T-cell (primary cell): Measurements from ENCODE around the gene TCERG1L. TPM values are rescaled to one million over a fixed set of nuclear protein-coding genes. Genes with fewer than 3 reads are reported as not detected.

Experiments used
- ATAC-seq, 4 experiments: fragments of 200-7000 bp in 3 of 4; fragments of 150-1000 bp in 1 of 4; cut with Tn5 transposase; replicated peaks in 1 of 4; 1 replicate in 3 of 4; 2 replicates in 1 of 4; pipeline ENCODE4 v1.10.0; 2021; ENCODE audit warnings: moderate library complexity in 3 of 4, mild to moderate bottlenecking in 2 of 4, moderate number of reproducible peaks in 1 of 4
- CTCF ChIA-PET, 2 donors: fragments of 300-600 bp; sonication (Branson Sonifier 250); formaldehyde crosslinking; loops; one replicate each; lab custom pipeline; 2022; ENCODE audit warnings: antibody characterized with exemption in 2 of 2; lab: Charles Lee
- POLR2A ChIA-PET, 2 donors: fragments of 300-600 bp; sonication (Branson Sonifier 250); formaldehyde crosslinking; loops; one replicate each; lab custom pipeline; 2022; ENCODE audit warnings: antibody characterized with exemption in 2 of 2; lab: Charles Lee
- DNase-seq, 35 experiments: peaks; one replicate each; pipeline versions ENCODE4 v3.0.0 to v3.0.0-alpha.2; 2013 to 2023
- H3K27ac ChIP-seq: one replicate; pipeline ENCODE4 v1.5.1; 2013; ENCODE audit warnings: low read length
- H3K27me3 ChIP-seq, 2 experiments: replicated peaks in 1 of 2; 1 replicate in 1 of 2; 2 replicates in 1 of 2; pipeline versions ENCODE4 v1.6.1 to v1.7.0; 2013; ENCODE audit warnings: low read length in 1 of 2, mixed read lengths in 1 of 2; ENCODE audit not compliant: control insufficient read depth in 2 of 2, insufficient read depth in 2 of 2; ENCODE audit errors: extremely low read depth in 1 of 2
- H3K36me3 ChIP-seq, 2 donors: 1 replicate in 1 of 2; 2 replicates in 1 of 2; pipeline versions ENCODE4 v1.6.1 to v1.7.0; 2013; ENCODE audit warnings: low read length in 1 of 2; ENCODE audit not compliant: control insufficient read depth in 2 of 2, insufficient read depth in 1 of 2; ENCODE audit errors: extremely low read depth in 1 of 2
- H3K4me1 ChIP-seq, 2 experiments: 1 replicate in 1 of 2; 2 replicates in 1 of 2; pipeline versions ENCODE4 v1.6.1 to v1.7.0; 2013; ENCODE audit warnings: low read length in 2 of 2, mixed read lengths in 1 of 2; ENCODE audit not compliant: insufficient read depth in 2 of 2, control insufficient read depth in 1 of 2; ENCODE audit errors: extremely low read depth in 1 of 2
- H3K4me3 ChIP-seq, 2 donors: 1 replicate in 1 of 2; 2 replicates in 1 of 2; pipeline versions ENCODE4 v1.5.1 to v1.7.0; 2013; ENCODE audit warnings: mild to moderate bottlenecking in 2 of 2, low read length in 1 of 2, moderate library complexity in 1 of 2; ENCODE audit not compliant: control insufficient read depth in 1 of 2; ENCODE audit errors: extremely low read depth in 1 of 2
- H3K9me3 ChIP-seq: 2 replicates; pipeline ENCODE4 v1.7.0; 2013
- H3K27ac Mint-ChIP-seq, 2 donors: one replicate each; pipeline ENCODE4 v1.8.0; 2020 to 2021; ENCODE audit warnings: mild to moderate bottlenecking in 2 of 2, mixed read lengths in 2 of 2
- H3K27me3 Mint-ChIP-seq, 2 donors: one replicate each; pipeline ENCODE4 v1.8.0; 2021 to 2022; ENCODE audit warnings: mixed read lengths in 2 of 2
- H3K36me3 Mint-ChIP-seq: one replicate; pipeline ENCODE4 v1.8.0; 2021; ENCODE audit warnings: mixed read lengths
- H3K4me1 Mint-ChIP-seq, 3 donors: one replicate each; pipeline ENCODE4 v1.8.0; 2020 to 2022; ENCODE audit warnings: mixed read lengths in 3 of 3, mild to moderate bottlenecking in 1 of 3
- H3K4me3 Mint-ChIP-seq, 3 donors: one replicate each; pipeline ENCODE4 v1.8.0; 2020 to 2022; ENCODE audit warnings: mild to moderate bottlenecking in 3 of 3, mixed read lengths in 3 of 3, moderate library complexity in 3 of 3
- H3K9me3 Mint-ChIP-seq, 3 donors: one replicate each; pipeline ENCODE4 v1.8.0; 2020 to 2022; ENCODE audit warnings: mixed read lengths in 3 of 3
- whole genome bisulfite sequencing: methylation state at CpG from one replicate; pipeline ENCODE4 v1.1.5; 2013; ENCODE audit warnings: missing lambda C conversion rate; ENCODE audit not compliant: insufficient coverage; 5-methylcytosine and 5-hydroxymethylcytosine counted together
- total RNA-seq, 35 experiments: library from RNA in 6 of 35; stranded (reverse) in 6 of 35; fragments of 120-200 nt in 1 of 35; gene quantifications; one replicate each; pipeline versions ENCODE4 v1.2.1 to v1.2.4 and lab custom pipeline; 2013 to 2026

Gene TCERG1L
- total RNA-seq, 5 donors from 2014 or later (not counting 1 experiment from before 2014, with no cell fraction given), result 0.13 to 0.29 (median 0.21) TPM; not detected in 1

- Histone ChIP-seq H3K27me3 (peaks cover 0 to 9% of the 10 kb centered on the region in 2 experiments), H3K4me1 (peaks cover 0 to 13% of the 10 kb centered on the region in 2 experiments), H3K36me3 (no peaks in the 10 kb centered on the region), H3K4me3 (no peak overlapping the region), H3K27ac (no peak overlapping the region), H3K9me3 (no peaks in the 10 kb centered on the region)
- Mint-ChIP-seq H3K4me3 (no peak overlapping the region), H3K9me3 (no peaks in the 10 kb centered on the region), H3K4me1 (peaks cover 0 to 20% (median 4%) of the 10 kb centered on the region in 3 donors), H3K27me3 (no peaks in the 10 kb centered on the region), H3K27ac (no peak overlapping the region), H3K36me3 (no peaks in the 10 kb centered on the region)
- no peak for ATAC-seq
- POLR2A ChIA-PET, result no interaction called here
- CTCF ChIA-PET, result no interaction called here
- WGBS, result no CpG with 5 or more reads among the region's 6 CpGs
- no peak for DNase-seq
These were observed 182.0 kb downstream of the TCERG1L start for GRCh38 chr10:131129544-131129943.

GRCh38 chr10:131128731-131129130 is 182.8 kb downstream of the TCERG1L start:
- peaks cover 0 to 9% of the 10 kb centered on the region in 2 experiments for H3K27me3 ChIP-seq
- no peaks in the 10 kb centered on the region for H3K36me3 Mint-ChIP-seq
- DNase-seq (no peak), ATAC-seq (no peak)
- no peaks in the 10 kb centered on the region for H3K9me3 ChIP-seq
- ChIA-PET POLR2A (no interaction called here), CTCF (interaction anchor here in 1 of 2 donors (0.5 kb wide), 1 partner anchor 23 kb away, joined by 3 read pairs; no protein-coding TSS in a partner anchor)
- WGBS, result 76% methylated on average over 6 of the region's 8 CpGs
- H3K4me1 Mint-ChIP-seq, result peaks cover 0 to 20% (median 4%) of the 10 kb centered on the region in 3 donors
- H3K27me3 Mint-ChIP-seq, result no peaks in the 10 kb centered on the region
- no peak overlapping the region for H3K27ac ChIP-seq
- no peaks in the 10 kb centered on the region for H3K9me3 Mint-ChIP-seq
- H3K27ac Mint-ChIP-seq, result no peak overlapping the region
- H3K4me3 ChIP-seq, result no peak overlapping the region
- H3K4me1 ChIP-seq, result peaks cover 0 to 13% of the 10 kb centered on the region in 2 experiments
- no peaks in the 10 kb centered on the region for H3K36me3 ChIP-seq
- no peak overlapping the region for H3K4me3 Mint-ChIP-seq

DNA sequence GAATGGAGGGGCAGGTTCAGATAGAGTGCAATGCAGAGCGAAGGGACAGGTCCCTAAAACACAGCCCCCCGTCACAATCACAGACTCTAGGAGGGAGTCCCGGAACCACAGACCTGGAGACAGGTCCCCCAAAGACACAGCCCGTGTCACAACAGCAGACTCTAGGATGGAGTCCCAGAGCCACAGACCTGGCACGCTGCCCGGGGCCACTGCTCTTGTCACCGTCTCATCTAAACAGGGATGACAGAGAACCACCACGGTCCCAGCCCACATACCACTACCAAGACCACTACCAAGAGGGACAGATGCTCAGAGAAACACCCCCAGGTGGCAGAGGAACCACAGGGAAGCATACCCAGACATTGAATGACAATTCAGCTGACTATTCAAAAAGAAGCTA is 183.9 kb downstream of the TCERG1L start:
- ChIA-PET CTCF (no interaction called here), POLR2A (no interaction called here)
- Mint-ChIP-seq H3K27ac (peak overlapping the region in 1 of 2 donors; percentile 44), H3K36me3 (no peaks in the 10 kb centered on the region), H3K9me3 (peaks cover 0 to 3% (median 0%) of the 10 kb centered on the region in 3 donors), H3K4me3 (peak overlapping the region in 1 of 3 donors; percentile 60), H3K27me3 (no peaks in the 10 kb centered on the region), H3K4me1 (peaks cover 0 to 20% (median 4%) of the 10 kb centered on the region in 3 donors)
- Histone ChIP-seq H3K36me3 (no peaks in the 10 kb centered on the region), H3K27me3 (peaks cover 0 to 9% of the 10 kb centered on the region in 2 experiments), H3K9me3 (no peaks in the 10 kb centered on the region), H3K4me1 (peaks cover 0 to 13% of the 10 kb centered on the region in 2 experiments), H3K4me3 (no peak overlapping the region), H3K27ac (no peak overlapping the region)
- WGBS, result 61% methylated on average over 6 of the region's 8 CpGs
- ATAC-seq (peak in 3 of 4 experiments; percentile 20 to 41 (median 37)), DNase-seq (peak in 6 of 35 experiments; percentile 5 to 25 (median 14))

DNA sequence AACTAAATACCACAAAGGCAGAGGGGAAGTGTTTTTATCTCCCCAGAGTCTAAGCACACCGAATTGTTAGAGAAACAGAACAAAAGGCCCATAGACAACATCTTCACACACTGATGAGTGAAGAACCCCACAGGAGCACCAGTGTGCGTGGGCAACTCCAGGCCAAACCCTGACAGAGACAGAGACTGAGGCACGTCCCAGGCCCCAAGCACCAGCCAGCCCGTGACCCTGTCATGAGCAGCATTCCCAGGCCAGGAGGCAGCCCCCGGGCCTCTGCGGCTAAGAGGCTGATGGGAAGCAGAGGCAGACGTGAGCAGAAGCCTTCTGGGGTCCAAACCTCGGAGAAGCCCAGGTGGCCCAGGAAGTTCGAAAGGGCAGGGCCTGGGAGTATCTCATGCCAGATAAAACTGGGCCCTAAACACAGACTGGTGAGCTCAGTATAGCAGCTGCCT is 184.4 kb downstream of the TCERG1L start:
- H3K4me1 Mint-ChIP-seq, result peaks cover 0 to 20% (median 4%) of the 10 kb centered on the region in 3 donors
- ChIA-PET CTCF (no interaction called here), POLR2A (no interaction called here)
- Histone ChIP-seq H3K9me3 (no peaks in the 10 kb centered on the region), H3K4me1 (peaks cover 0 to 13% of the 10 kb centered on the region in 2 experiments), H3K4me3 (no peak overlapping the region), H3K27ac (no peak overlapping the region), H3K27me3 (peaks cover 0 to 9% of the 10 kb centered on the region in 2 experiments), H3K36me3 (no peaks in the 10 kb centered on the region)
- H3K4me3 Mint-ChIP-seq, result peak overlapping the region in 1 of 3 donors; percentile 60
- H3K36me3 Mint-ChIP-seq, result no peaks in the 10 kb centered on the region
- DNase-seq, result no peak
- H3K27me3 Mint-ChIP-seq, result no peaks in the 10 kb centered on the region
- H3K27ac Mint-ChIP-seq, result peak overlapping the region; percentile 55 to 66
- ATAC-seq, result peak; percentile 32 to 61 (median 41)
- peaks cover 0 to 6% (median 0%) of the 10 kb centered on the region in 3 donors for H3K9me3 Mint-ChIP-seq
- 55% methylated on average over 7 of the region's 9 CpGs for whole genome bisulfite sequencing

DNA sequence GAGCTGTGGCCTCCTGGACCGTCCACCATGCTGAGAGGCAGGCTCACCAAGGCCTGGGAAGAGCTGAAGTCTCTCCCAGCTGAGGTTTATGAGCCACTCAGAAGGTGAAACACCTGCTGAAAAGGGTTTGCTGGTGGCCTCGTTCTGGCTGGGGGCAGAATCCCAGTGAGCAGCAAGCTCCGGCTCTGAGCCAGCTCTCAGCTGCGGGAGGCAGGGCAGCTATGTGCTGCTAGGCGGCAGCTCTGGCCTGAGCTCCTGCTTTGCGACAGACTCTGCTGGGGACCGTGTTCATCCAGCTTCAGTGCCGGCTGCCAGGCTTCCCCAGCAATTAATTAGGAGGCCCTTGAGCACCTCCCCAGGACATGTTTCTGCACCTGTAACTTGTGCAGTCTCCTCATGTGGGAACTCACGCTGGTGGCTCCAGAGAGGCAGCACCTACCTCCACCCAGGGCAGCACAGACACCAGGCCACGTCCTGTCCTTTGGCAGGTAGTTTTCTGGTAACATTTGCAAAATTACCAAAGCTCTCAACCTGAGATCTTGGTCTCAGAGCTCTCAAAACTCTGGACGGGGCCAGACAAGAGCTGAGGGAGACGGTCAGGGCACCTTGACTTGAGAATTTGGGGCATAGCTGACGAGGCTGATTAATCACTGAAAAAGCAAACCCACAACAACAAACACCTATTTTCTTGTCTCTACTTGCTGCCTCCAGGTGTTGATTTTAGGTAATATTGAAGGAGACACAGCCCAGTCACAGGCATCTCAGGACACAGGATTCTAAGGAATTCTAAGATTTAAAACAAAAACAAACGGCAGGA is 185.0 kb downstream of the TCERG1L start:
- POLR2A ChIA-PET, result no interaction called here
- no peaks in the 10 kb centered on the region for H3K36me3 Mint-ChIP-seq
- WGBS, result 65% methylated on average over 11 of the region's 14 CpGs
- Histone ChIP-seq H3K27ac (no peak overlapping the region), H3K4me1 (peaks cover 0 to 13% of the 10 kb centered on the region in 2 experiments), H3K27me3 (peaks cover 0 to 9% of the 10 kb centered on the region in 2 experiments), H3K36me3 (no peaks in the 10 kb centered on the region), H3K4me3 (no peak overlapping the region), H3K9me3 (no peaks in the 10 kb centered on the region)
- DNase-seq (no peak), ATAC-seq (peak in 1 of 4 experiments; percentile 34)
- H3K27me3 Mint-ChIP-seq, result no peaks in the 10 kb centered on the region
- H3K4me3 Mint-ChIP-seq, result peak overlapping the region in 1 of 3 donors; percentile 60
- peaks cover 0 to 20% (median 4%) of the 10 kb centered on the region in 3 donors for H3K4me1 Mint-ChIP-seq
- CTCF ChIA-PET, result no interaction called here
- peaks cover 0 to 6% (median 0%) of the 10 kb centered on the region in 3 donors for H3K9me3 Mint-ChIP-seq
- peak overlapping the region; percentile 55 to 66 for H3K27ac Mint-ChIP-seq

GRCh38 chr10:131125511-131126225 is 185.9 kb downstream of the TCERG1L start:
- H3K9me3 ChIP-seq, result no peaks in the 10 kb centered on the region
- 72% methylated on average over 10 of the region's 10 CpGs for WGBS
- Mint-ChIP-seq H3K4me1 (peaks cover 0 to 20% (median 4%) of the 10 kb centered on the region in 3 donors), H3K4me3 (no peak overlapping the region), H3K27ac (no peak overlapping the region), H3K27me3 (no peaks in the 10 kb centered on the region), H3K36me3 (no peaks in the 10 kb centered on the region), H3K9me3 (peaks cover 0 to 6% (median 0%) of the 10 kb centered on the region in 3 donors)
- ChIA-PET POLR2A (no interaction called here), CTCF (no interaction called here)
- ATAC-seq (no peak), DNase-seq (no peak)
- H3K4me1 ChIP-seq, result peaks cover 0 to 13% of the 10 kb centered on the region in 2 experiments
- H3K4me3 ChIP-seq, result no peak overlapping the region
- H3K27ac ChIP-seq, result no peak overlapping the region
- H3K36me3 ChIP-seq, result no peaks in the 10 kb centered on the region
- H3K27me3 ChIP-seq, result peaks cover 0 to 9% of the 10 kb centered on the region in 2 experiments
